Left ventricle myocardium inferior (tissue), 1 donor: ENCODE data around the gene NAIF1. TPM values are rescaled to one million over a fixed set of nuclear protein-coding genes. Genes with fewer than 3 reads are reported as not detected.
A peak's percentile ranks its signal among the peaks of the same experiment; 100 is the strongest.

Experiments used
- DNase-seq: peaks from one replicate; pipeline ENCODE4 v3.0.0-alpha.2; 2020
- H3K27ac ChIP-seq: fragments of 200-600 bp; replicated peaks from 2 replicates; pipeline ENCODE4 v1.8.0; 2021
- H3K27me3 ChIP-seq: fragments of 200-600 bp; 2 replicates; pipeline ENCODE4 v1.8.0; 2021; ENCODE audit warnings: low read depth
- H3K36me3 ChIP-seq: fragments of 200-600 bp; 2 replicates; pipeline ENCODE4 v1.8.0; 2021
- H3K4me1 ChIP-seq: fragments of 200-600 bp; 2 replicates; pipeline ENCODE4 v1.8.0; 2021
- H3K4me3 ChIP-seq: fragments of 200-600 bp; 2 replicates; pipeline ENCODE4 v1.8.0; 2021; ENCODE audit warnings: mild to moderate bottlenecking, moderate library complexity
- H3K9me3 ChIP-seq: fragments of 200-600 bp; replicated peaks from 2 replicates; pipeline ENCODE4 v1.8.0; 2021
- intact Hi-C: fragments of 100-400 bp; cut with micrococcal nuclease; formaldehyde crosslinking; loops from one replicate; pipeline ENCODE4 v1.11.0; 2022
- long read RNA-seq: library from polyadenylated mRNA; unstranded; transcript quantifications from one replicate; pipeline ENCODE4 v2.0.0, GENCODE V29; 2021
- total RNA-seq: library from RNA; stranded (reverse); fragmentation: NEBNext Ultra II Directional; extraction: Animal tissue kit (Norgen Biotek cat#: 25700); gene quantifications from one replicate; pipeline ENCODE4 v1.2.1, GENCODE V29; 2021
- TF ChIP-seq, protein P1 (sequence below): fragments of 200-600 bp; IDR thresholded peaks from 2 replicates; pipeline ENCODE4 v1.8.0; 2021; ENCODE audit warnings: antibody characterized with exemption, mild to moderate bottlenecking, borderline replicate concordance
- donor health status: DM: no; HTN: yes; CAD: no; lungs with severe emphysema.

The NAIF1 gene, protein sequence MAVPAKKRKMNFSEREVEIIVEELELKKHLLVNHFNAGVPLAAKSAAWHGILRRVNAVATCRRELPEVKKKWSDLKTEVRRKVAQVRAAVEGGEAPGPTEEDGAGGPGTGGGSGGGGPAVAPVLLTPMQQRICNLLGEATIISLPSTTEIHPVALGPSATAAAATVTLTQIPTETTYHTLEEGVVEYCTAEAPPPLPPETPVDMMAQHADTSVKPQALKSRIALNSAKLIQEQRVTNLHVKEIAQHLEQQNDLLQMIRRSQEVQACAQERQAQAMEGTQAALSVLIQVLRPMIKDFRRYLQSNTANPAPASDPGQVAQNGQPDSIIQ
- total RNA-seq, result 7.9 TPM
- long read RNA-seq, transcript NAIF1-201 (2 exons, 3,399 nt), result major isoform, 5 of 5 reads
- long read RNA-seq, partial matches to known transcripts, result 0 of 5 reads
- long read RNA-seq, other reads (novel, unspliced or antisense), result 0 of 5 reads

DNA sequence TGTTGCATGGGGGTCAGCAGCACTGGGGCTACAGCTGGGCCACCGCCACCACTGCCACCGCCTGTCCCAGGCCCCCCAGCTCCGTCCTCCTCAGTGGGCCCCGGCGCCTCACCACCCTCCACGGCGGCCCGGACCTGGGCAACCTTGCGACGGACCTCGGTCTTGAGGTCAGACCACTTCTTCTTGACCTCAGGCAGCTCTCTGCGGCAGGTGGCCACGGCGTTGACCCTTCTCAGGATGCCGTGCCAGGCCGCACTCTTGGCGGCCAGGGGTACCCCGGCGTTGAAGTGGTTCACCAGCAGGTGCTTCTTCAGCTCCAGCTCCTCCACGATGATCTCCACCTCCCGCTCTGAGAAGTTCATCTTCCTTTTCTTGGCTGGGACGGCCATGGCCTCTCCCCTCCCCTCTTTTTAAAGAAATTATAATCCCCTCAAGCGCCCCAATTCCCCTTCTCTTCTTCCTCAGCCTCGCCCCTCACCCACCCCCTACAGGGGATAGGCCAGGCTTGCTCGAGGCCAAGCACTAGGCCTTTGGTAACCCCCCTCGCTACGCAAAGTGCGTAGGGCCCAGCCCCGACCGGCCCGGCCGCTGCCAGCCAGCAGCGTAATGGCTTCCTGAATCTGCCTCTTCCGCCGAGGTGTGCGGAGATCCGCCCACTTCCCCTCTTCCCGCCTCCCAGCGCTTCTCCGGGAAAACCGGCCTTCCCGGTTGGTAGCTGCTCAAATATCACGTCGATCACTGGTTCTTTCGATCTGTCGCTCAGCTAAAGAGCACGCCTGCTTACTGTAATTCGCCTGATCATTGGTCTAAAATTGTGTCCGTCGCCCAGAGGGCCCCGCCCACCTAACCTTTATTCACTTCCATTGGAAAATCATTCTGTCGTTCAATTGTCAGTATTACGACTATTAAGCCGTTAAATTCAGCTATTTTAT lies at the start of gene NAIF1:
NAIF1 (minus strand) TSS at position 608 of the 932 bp plus-strand sequence; CDS start at position 389, 219 bp downstream.
- Histone ChIP-seq H3K36me3 (peaks cover 16% of the 10 kb centered on the region), H3K4me3 (peak within 1 kb of the TSS; percentile 92), H3K9me3 (no peaks in the 10 kb centered on the region), H3K4me1 (peaks cover 71% of the 10 kb centered on the region), H3K27ac (peak within 1 kb of the TSS; percentile 99), H3K27me3 (no peaks in the 10 kb centered on the region)
- intact Hi-C loops, result no loop called here
- DNase-seq, result peak; percentile 96
- TF ChIP-seq, protein P1, sequence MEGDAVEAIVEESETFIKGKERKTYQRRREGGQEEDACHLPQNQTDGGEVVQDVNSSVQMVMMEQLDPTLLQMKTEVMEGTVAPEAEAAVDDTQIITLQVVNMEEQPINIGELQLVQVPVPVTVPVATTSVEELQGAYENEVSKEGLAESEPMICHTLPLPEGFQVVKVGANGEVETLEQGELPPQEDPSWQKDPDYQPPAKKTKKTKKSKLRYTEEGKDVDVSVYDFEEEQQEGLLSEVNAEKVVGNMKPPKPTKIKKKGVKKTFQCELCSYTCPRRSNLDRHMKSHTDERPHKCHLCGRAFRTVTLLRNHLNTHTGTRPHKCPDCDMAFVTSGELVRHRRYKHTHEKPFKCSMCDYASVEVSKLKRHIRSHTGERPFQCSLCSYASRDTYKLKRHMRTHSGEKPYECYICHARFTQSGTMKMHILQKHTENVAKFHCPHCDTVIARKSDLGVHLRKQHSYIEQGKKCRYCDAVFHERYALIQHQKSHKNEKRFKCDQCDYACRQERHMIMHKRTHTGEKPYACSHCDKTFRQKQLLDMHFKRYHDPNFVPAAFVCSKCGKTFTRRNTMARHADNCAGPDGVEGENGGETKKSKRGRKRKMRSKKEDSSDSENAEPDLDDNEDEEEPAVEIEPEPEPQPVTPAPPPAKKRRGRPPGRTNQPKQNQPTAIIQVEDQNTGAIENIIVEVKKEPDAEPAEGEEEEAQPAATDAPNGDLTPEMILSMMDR, result no peak

DNA sequence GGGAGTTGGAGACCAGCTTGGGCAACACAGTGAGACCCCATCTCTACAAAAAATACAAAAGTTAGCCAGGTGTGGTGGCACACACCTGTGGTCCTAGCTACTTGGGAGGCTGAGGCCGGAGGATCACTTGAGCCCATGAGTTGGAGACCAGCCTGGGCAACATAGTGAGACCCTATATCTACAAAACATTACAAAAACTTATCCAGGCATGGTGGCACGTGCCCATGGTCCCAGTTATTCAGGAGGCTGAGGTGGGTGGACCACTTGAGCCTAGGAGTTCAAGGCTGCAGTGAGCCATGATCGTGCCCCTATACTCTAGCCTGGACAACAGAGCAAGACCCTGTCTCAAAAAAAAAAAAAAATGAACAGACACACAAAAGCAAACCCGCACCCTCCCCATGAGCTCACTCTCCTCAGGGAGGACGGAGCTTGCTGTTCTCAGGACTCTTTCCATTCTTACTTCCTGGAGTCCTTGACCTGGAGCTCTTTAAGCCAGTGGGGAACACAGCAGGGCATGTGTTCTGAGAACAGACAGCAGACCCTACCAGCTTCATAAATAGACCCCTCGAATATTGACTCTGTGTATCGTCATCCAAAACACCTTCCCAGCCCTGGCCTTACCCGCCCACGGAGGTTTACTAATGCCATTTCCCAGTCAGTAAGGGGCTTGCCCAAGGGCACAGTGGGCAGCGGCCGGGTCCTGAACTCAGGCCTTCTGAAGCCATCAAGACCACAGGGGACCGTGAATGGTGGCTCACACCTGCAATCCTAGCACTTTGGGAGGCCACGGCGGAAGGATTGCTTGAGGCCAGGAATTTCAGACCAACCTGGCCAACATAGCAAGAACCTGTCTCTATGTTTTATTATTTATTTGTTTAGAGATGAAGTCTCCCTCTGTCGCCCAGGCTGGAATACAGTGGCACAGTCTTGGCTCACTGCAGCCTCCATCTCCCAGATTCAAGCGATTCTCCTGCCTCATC lies 49.3 kb upstream of the NAIF1 start:
- Histone ChIP-seq H3K27me3 (no peaks in the 10 kb centered on the region), H3K27ac (no peak overlapping the region), H3K4me1 (peaks cover 11% of the 10 kb centered on the region), H3K4me3 (no peak overlapping the region), H3K9me3 (no peaks in the 10 kb centered on the region), H3K36me3 (peaks cover 34% of the 10 kb centered on the region)
- TF ChIP-seq, protein P1, result no peak
- no peak for DNase-seq
- intact Hi-C loops, result loop anchor here (10.0 kb wide), 1 partner anchor 172 kb away; no protein-coding TSS in a partner anchor

DNA sequence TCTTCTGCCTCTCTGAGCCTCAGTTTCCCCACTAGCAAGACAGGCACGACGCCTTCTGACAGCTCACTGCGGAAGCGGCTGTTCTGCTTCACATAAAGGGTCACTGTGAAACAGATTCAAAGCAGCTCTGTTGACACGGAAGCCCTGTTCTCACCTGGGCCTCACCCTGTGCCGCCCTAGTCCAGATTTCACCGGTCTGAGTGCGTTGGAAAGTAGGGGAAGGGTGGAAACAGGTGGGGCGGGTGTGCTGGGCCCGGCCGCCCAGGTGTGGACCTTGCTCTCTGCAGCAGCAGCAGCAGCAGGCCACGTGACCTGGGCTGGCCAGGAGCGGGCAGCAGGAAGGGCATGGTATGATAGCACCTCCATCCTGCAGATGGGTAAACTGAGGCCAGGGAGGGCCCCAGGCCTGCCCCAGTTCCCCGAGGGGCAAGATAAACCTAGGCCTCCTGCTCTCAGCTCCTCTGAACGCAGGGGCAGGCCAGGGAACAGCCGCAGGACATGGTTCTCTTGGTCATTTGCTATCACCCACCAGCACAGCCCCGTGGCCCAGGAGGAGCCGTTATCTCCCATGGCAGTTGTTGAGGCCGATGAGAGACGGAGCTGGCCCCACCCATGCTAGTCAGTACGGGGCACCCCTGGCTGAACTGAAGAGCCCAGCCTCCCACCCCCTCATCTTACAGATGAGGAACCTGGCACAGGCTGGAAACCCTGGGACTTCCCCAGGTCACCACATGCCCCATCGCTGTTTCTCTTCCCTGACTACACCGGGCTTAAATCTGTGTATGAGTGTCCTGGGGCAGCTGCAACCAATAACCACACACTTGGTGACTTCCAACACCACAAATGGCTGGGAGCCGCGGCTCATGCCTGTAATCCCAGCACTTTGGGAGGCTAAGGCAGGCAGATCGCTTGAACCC lies 48.3 kb upstream of the NAIF1 start:
- intact Hi-C loops, result loop anchor here (10.0 kb wide), 1 partner anchor 171 kb away; no protein-coding TSS in a partner anchor
- H3K9me3 ChIP-seq, result no peaks in the 10 kb centered on the region
- H3K4me3 ChIP-seq, result no peak overlapping the region
- H3K27ac ChIP-seq, result no peak overlapping the region
- TF ChIP-seq, protein P1, result no peak
- H3K27me3 ChIP-seq, result no peaks in the 10 kb centered on the region
- peak; percentile 5 for DNase-seq
- H3K36me3 ChIP-seq, result peaks cover 25% of the 10 kb centered on the region
- peaks cover 11% of the 10 kb centered on the region for H3K4me1 ChIP-seq

DNA sequence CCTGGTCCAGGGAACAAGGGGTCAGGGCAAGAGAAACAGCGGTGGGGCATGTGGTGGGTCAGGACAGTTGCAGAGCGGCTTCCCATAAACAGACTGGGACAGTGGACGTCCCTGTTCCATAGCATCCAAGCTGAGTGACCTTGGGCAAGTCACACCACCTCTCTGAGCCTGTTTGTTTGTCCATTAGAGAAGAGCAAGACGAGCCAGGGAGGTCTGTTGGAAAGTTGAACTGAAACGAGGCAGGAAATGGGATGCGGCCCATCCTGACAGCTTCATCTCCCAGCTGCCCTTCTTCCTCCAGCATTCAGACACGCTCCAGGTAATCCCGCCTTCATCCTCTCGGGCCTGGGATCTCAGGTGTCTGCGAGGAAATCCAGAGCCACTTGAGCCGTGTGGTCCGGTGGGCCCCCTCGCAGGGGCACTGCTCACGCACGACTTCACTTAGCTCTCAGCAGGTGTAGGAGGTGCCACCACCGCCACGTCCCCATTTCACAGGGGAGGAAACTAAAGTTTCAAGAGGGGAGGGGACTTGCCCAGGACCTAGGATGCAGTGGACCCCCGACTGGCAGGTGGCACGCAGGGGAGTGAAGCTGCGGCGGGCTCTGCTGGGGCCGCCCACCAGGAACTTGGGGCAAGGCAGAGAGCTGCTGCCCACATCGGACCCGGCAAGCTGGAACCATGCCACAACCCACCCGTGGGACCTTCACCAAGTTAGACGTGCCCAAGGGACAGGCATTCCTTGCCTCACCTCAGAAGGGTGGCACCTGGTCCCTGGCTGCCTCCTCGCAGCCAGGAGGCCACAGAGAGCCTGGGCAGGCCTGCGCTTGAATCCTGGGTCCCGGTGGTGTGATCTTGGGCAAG lies 47.4 kb upstream of the NAIF1 start:
- no peak overlapping the region for H3K27ac ChIP-seq
- peak; percentile 9 for DNase-seq
- TF ChIP-seq, protein P1, result no peak
- no peaks in the 10 kb centered on the region for H3K9me3 ChIP-seq
- H3K36me3 ChIP-seq, result peaks cover 21% of the 10 kb centered on the region
- no peaks in the 10 kb centered on the region for H3K27me3 ChIP-seq
- peaks cover 14% of the 10 kb centered on the region for H3K4me1 ChIP-seq
- intact Hi-C loops, result loop anchor here (10.0 kb wide), 1 partner anchor 170 kb away; no protein-coding TSS in a partner anchor
- H3K4me3 ChIP-seq, result no peak overlapping the region
